ENCODE data around the gene PLXNA2.
A peak's percentile ranks its signal among the peaks of the same experiment; 100 is the strongest.

PLXNA2 gene

DNA sequence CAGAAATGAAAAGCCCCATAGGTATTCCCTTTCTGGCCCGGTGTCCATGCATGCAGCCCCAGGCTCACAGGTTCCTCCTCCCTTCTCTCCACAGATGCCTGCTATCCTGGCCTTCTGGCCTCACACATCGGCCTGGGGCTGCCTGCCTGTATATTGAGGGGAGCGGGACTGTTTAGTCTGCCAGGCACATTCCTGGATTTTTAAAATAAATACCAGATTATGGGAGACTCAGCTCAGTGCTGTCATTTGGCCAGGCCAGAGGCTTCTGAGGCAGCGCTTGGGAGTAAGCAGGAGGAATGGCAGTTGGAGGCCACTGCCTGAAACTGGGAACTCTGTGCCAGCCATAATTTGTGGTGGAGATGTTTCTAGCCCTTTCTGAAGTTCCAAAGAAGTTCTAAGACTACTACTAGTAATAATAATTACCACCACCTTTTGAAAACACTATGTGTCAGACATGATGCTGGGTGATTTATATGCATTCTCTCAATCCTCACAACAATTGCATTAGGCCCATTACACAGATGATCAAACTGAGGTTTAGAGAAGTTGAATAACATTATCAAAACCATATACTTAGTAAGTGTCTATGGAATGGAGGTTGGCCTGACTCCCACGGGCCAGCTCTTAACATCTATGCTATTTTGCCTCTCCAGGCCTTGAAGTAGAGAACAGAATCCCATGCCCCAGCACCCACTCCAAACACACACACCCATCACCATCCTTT, 107.6 kb downstream of the PLXNA2 start:
- DNase-seq: no peak

DNA sequence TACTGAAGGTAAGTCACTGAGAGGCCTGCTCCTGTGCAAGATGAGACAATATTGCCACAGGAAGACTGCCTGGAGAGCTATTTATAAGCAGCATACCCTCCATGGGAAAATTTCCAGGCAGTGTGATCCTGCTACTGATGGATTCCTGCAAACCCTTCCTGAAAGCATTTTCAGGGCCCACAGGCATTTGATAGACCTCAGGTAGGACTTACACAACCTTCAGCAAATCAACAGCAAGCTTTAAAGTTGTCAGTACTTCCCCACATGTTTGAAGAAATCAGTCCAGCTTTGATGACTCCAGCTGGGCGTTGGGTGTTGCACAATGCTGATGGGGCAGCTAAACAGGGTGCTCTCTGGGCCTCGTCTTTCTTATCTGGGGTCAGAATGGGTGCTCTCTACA, 108.8 kb downstream of the PLXNA2 start:
- no peak for DNase-seq

DNA sequence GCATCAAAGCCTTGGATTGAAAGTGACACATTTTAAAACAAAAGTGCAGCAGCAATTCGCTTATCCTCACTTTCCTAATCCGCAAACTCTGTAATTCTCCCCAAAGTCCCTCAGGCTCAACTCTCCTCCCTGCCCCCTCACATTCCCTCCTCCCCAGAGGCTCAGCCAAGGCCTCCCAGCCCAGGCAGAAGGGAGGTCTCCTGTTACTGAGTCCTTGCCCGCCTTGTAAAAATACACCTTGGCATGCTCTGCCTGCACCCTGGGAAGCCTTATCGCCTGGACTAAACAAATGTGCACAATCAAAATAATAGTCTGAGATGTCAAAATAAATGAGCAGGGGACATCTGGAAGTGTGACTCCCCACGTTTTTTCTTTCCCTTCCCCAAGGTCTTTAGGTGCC, 109.7 kb downstream of the PLXNA2 start:
- no peak for DNase-seq

DNA sequence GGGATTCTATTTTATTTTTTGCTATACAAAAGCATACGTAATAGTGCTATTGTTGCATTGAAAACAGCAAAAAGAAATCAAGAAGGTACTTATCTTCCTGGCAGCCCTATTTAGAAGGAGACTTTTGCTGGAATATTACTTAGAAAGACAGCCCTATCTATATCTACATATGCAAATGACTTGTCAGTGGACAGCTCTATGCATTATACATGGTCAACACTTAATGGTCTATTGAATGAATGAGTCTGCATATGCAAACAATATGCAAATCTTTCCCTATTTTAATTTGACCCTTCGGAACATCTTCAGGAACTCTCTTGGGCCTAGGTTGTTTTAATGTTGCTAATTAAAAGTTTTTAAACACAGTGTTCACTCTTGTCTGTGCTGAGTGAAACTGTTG, 110.8 kb downstream of the PLXNA2 start:
- DNase-seq: no peak

DNA sequence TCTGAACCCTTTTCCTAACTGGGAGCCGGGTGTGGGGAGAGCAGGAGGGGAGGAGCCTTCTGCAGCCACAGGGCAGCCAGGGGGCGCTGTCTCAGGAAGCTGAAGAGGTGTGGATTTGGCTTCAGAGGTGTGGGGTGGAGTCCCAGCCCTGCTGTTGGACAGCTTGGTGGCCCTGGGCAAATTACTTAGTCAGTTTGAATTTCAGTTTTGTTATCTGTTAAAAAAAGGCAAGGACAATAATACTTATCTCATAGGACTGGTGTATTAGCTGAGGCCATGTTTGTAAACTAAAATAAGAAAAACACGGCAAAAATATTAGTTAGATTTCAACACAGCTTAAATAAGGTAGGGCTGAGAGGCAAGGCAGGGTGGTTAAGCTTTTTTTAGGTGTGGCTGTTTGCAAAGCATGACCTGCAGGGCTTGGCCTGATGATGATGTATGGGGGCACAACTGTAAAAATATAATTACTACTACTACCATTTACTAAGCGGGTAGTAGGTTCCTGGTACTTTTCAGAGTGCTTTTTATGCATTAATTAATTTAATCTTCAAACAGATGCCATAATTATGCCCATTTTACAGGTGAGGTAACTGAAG, 111.8 kb downstream of the PLXNA2 start:
- no peak for DNase-seq

DNA sequence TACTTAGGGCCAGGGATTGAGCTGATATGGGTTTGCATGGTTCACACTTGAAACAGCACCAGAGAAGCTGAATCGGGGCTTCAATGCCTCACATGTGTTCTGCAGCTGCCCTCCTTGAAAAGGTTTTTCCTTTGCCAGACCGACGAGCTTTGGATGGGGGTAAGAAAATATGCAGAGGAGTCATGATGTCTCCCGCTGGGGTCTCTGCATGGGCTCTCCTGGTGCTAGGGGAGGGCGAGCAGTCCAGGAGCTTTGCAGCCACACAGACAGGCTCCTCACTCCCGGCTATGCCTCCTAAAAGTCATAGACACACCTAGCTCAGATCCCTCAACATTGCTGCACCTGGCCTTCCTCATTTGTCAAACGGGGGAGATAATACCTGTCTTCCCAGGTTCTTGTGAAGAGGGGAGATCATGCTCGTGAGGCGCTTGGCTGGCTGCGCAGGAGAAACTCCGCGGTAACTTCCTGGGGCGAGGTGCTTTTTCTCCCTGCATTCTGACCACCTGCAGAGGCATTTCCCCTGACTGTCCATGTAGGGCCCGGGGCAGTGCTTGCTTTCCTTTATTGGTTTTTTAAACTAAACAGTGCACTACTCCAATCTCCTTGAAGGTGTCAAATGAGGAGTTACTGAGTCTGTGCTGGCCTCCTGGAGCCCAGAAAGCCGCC, 112.4 kb downstream of the PLXNA2 start:
- no peak for DNase-seq

DNA sequence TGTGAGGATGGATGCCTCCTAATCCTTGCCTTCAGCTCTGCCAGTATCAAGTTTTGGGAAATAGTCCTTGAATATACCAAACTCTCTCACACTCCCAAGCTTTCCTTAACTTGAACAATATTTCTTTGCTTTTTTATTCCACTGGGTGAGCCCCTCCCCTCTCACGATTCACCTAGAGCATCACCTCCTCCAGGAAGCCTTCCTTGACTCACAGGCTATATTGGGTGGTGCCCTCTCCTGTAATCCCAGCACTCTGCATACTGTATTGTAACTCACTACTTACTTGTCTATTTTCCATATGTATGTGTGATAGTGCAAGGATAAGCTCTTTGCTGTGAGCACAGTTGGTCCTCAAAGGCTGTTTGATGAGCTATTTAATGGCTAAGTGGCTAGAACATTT, 114.7 kb downstream of the PLXNA2 start:
- no peak for DNase-seq

DNA sequence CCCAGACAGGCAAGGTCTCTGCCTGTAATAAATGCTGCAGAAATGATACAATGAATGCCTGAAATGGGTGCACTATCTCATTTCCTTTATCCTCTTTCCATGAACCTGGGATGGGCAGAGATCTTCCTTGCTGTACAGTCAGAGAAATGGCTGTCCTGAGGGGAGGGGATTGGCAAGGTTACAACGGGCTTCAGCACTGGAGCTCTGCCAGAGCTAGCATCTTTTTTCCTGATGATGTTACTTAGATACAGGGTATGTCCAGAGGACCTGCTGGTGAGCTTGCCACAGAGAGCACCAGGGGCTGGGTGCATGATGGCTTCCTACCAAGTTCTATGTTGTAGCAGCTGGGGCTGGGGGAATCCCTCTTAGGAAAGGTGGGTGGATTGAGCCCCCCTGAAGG, 115.1 kb downstream of the PLXNA2 start:
- DNase-seq: no peak

DNA sequence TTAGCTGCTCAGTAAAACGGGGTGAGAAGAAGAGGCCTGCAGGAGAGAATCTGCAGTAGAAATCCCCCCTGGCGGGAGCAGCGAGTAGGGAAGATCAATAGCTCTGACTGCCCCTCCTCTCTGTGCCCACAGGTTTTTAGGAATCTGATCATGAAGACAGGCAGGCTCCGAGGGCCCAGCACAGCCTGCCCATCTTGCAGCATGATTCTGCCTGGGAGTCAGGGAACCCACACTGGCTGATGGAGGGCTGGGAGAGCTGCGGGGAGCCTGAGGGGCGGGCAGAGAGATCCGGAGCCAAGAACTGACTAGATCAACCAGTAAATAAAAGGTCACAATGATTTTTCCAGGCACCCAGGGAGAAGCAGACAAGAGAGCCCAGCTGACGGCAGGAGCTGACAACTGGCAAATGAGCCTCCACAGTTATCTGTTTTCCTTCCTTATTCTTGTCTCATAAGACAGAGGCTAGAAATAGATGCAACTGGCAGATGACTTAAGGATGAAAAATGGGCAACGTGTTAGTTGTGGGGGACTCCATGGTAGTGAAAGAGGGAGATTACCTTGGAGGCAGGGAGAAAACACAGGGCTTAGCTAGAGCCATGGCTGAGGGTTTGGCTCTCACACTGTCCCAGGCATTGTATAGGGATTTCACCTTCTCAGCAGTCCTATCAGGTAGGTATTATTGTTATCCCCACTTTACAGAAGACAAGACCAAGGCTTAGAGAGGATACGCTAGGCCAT, 116.2 kb downstream of the PLXNA2 start:
- DNase-seq: peak; percentile 47

DNA sequence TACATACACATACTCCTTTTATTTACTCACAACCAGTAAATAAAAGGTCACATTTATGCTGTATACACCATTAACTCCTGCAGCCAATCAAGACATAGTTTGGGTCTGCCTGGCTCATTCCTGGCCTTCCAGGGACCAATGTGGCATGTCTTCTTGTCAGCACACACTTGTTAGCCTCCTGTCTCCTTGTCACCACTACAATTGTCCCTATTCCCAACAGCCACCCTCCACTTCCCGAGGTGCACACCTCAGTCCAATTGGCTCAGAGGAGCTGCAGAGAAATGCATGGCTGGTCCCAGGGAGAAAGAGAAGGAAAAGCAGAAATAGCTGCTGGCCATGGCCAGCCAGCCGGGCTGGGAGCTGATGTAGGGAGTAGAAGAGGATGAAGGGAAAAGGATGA, 116.9 kb downstream of the PLXNA2 start:
- DNase-seq: no peak

DNA sequence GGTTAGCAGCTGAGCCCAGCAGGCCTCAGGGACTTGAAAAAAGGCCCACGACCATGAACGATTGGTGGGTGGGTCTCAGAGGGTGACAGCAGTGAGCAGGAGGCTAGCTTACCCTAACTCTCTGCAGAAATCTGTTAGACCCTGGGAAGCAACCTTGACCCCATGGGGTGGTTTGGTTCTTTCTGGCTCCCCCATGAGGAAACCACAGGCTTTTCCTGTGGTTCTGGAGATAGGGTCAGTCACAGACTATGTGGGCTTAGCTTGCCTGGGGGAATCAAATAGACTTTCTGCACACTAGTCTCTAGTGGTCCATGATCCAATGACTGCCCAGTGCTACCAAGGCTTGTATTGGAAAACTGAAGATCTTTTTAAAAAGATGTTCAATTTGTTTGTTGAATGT, 118.1 kb downstream of the PLXNA2 start:
- no peak for DNase-seq

DNA sequence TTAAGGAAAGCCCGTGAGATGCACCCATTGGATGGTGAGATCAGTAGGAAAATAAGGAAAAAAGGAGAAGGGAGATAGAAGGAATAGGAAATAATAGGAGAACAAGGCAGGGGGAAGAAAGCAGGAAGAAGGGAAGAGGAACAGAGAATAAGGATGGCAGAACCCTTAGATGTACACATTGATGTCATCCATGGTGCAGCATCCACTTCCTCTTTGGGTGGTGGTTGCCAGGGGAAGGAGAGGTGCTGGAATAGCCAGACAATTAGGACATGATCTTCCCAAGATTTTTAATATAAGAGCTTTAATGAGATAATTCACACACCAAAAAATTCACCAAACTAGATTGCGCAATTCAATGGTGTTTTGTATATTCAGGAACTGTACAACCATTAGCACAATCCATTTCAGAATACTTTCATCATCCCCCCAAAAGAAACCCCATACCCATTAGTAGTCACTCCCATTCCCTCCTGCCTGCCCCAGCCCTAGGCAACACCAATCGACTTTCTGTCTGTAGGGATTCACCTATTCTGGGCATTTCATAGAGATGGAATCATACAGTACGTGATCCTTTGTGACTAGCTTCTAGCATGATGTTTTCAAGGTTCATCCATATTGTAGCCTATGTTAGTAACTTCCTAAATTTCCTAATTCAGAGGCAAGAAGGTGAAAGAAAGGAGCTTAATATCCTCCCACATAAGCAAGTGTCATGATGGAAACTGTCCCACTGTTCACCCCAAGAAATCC, 121.4 kb downstream of the PLXNA2 start:
- DNase-seq: no peak

DNA sequence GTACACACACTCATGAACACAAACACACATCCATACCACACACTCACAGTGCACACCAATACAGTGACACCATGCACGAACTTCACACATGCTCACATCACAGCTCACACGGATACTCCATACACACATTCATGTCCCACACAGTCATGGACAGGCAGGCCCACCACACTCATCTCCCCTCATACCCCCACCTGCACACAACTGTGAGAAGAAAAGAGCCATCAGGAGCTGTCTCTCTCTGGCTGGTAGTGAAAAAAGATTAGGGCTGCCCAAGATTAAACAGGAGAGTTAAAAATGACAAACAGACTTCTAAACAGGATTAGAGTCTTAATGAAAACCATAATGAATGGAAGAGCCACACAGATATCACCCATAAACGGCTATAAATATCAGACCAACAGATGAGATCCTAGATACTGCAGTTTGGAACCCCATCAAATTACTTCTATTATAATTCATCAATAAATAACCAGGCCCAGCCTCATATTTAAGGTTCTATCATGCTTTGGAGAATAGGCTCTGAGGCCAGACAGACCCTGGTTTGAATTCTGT, 122.3 kb downstream of the PLXNA2 start:
- DNase-seq: no peak

DNA sequence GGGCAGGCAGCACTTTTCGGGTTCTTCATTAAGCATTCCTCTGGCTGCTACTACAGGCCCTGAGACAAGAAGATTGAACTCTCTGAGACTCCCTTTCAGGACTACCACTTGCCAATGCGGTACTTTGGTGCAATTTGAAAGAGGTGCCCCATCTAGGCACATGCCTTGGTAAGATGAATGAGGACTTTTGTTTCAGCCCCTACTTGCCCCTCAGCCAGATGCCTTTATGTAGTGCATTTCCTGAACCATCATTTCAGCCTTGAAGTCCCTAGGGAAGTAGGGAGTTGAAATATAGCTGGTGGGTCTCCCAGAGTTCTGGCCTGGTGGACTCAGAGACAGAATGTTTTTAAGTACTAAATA, 123.8 kb downstream of the PLXNA2 start:
- no peak for DNase-seq

DNA sequence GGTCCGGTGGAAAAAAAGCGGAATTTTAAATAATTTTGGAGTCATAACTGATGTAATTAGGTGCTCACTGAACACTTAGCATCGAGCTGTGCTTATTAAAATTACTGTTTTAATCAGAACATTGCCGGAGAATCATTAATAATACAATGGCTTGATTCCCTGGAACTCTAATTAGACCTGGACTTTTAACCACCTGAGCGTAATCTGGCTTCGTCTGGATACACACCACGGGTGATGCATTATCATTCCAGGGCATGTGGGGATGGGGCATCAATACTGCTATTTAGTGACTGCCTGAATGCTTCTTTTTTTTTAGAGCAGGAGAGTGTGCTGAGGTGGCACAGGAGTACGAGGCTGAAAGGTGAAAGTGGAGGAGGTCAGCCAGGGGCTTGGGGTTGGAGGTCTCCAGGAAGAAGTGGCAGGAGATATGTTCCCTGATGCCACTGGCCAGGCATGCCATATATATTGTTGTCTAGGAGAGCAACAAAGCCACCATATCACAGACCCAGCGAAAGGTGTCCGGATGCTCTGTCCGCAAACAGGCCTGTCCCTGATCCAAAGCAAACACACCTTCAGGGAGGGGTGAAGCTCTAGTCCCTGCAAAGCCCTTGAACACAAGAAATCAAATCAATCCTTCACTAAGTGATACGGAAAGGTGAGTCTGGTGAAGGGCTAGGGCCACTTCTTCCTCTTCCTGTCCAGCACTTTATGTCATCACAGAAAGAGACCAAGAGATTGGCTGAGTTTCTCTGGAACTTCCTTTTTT, 125.2 kb downstream of the PLXNA2 start:
- no peak for DNase-seq

DNA sequence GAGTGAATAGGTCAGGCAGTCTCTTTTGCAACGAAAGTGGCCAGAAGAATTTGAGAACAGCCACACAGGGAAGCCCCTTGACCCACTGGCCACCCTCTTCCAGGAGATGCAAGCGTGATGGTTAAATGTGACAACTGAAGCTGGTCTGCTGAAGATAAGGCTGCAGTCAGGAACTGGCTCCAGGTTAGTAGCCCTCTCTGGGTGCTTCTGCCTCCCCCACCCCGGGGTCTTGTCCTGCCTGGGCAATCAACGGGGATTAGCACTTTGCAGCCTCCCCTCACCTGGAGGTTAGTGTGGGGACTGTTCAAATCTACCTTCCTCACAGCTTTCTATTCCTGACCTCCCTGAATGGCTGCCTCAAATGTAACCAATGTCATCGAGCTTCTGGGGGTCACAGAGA, 125.9 kb downstream of the PLXNA2 start:
- no peak for DNase-seq

DNA sequence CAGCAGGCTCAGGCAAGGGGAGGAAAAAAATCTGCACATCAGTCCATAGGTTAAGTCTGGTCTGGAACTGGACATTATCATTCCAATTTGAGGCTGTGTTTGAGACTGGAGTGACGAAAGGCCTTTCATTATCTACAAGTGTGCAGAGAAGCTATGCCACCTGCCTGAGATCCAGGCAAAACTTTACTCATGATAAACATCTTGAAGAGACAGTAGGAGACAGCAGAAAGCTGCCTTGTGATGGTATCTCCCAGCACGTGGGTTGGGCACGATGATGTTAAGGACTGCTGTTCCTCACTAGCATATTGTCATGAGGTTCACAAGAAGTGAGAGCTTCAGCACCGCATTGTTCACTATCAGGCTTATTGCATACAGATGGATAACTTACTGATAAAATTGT, 126.4 kb downstream of the PLXNA2 start:
- DNase-seq: no peak

DNA sequence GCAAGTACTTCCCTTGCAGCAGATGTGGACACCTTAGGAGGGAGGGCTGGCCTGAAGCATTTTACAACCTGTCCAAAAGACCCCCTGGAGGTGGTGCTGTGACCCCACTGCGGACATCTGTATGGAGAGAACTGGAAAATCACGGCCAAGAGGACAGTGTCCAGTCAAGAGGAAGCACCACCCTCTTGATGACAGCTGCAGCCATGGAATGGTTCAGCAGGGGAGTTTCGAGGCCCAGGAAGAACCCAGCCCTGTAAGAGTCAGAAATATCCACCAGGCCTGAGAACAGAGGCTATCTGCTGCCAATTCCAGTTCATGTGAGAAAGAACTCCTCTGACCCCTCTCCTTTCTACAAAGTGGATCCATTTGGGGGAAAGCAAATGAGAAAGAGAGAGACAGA, 126.8 kb downstream of the PLXNA2 start:
- DNase-seq: no peak

DNA sequence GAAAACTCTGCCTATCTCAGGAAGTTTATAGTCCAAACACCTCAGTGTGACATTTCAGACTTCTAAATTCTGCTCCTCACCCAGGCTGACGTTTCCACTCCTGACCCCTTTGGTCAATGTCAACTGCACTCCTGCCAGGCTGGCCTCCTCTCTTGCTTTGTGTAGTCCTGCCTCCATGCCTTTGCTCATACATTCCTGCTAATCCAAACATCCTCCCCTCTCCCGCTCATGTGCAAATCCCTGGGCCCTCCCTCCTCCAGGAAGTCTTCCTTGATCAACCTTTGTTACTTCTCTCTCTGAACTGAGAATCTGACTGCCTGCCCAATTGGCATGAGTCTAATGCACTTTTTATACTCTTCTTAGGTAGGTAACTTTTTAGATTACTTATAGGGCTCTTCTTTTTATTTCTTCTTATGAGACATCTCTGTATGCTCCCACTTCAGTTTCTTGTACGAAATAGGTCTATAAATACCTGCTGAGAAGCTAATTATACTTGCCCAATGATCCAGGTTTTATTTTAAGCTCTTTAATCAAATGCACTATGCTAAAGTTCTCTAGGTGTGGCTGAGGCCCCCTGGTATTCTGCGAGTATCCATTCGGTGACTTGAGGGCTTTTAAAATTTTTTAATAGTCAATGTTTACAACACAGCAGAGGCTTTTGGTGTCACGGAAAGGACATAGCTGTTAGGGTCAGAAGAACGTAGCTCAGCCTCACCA, 128.1 kb downstream of the PLXNA2 start:
- no peak for DNase-seq

DNA sequence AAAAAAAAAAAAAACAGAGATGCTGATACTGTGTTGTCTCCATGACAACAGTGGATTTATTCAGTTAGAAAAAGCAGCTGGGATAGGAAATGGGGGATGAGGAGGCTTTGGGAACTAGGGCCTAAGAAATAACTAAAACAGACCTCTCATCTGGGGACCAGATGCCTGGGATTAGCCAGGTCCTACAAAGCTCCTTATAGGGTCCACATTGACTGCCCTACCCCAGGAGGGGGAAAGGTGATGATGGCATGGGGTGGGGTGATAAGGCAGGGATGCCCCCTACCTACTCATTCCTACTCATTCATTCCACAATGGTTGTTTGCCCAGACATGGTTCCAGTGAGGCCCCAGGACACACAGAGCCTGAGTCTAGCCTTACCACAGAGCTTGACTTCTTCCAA, 131.2 kb downstream of the PLXNA2 start:
- no peak for DNase-seq

DNA sequence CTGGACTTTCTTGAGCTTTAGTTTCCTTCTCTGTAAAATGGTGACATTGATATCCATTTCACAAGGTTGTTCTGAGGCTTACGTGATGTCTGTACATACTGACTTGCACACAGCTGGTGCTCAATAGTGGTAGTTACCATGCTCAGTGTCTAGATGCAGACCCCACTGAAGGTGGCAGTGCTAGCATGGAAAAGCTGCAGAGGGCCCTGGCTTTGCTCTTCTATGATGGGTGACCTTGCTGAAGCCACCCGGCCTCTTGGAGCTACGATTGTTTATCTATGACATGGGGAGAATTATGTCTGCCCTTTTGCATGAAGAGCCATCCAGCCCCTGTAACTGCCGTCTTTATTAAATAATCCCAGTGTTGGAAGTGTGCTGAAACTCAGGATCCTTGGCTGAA, 131.8 kb downstream of the PLXNA2 start:
- DNase-seq: no peak
